NCI-H187 (cell line): ENCODE results near the gene IL21R.
"Not testable (repeated sequence)": the region's sequence is repeated elsewhere in the genome, so short reads cannot be mapped to it uniquely, and the experiment has no call there.

Experiments
- DNase-seq, 2 experiments: peaks; one replicate each; lab custom pipeline; 2025; lab: John Stamatoyannopoulos, UW

IL21R gene

DNA sequence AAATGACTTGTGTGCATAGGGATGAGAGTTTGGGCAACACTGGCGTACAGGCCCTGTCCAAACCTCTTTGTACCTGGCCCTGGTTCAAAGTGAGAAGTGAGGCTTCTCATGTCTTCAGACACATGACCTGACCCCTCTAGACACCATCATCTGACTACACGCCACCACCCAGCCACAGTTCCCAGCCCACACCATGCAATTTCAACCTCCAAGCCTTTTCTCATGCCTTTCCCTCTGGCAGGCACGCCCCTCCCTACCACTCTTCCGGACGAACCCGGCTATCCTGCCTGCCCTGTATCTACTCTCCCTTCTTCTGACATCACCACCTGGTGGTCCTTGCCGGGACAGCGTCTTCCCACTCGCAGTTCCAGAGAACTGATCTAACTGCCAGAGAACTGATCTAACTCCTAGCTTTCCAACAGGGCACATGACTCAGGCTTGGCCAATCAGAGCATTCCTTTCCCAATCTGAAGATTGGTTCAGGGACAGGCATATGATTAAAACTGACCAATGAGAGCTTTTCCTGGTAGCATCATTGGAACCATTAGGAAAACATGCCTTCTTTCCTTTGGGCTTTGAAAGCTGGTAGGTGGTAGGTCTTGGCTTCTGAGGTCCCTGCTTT, 27.1 kb upstream of the IL21R start:
- DNase-seq = no peak

DNA sequence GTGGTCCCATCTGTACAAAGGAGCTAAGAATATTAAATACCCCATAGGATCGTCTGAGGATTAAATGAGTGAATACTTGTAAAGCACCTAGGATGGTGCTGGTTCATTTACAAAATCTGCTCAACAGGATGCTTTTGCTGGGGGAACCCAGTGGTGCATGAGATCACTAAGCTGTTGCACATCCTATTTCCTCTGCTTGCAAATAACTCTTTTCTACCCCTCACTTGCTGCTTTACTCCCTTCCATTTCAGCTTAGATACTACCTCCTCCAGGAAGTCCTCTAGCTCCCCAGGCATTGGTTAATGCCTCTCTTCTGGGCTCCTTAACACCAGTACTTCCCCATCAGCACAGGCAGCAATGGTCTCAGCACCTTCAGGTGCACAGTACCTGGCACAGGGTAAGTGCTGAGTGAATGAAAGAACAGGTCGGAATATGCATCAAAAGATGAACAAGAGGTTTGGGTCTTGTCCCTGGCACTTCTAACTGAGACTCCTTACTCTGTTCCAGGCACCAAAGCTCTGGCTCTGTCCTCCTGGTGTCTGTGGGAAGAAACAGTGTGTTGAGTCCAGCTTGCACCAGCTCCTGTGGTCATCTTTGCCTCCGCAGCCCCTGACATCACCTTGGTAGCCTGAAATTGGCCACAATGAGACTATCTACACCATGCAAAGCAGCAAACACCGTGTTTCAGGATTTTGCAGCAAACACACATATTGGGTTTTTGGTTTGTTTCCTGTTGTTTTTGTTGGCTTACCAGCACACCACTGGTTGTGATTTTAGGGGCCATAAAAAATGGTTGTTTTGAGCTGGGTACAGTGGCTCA, 24.1 kb upstream of the IL21R start:
- DNase-seq = no peak

- DNase-seq = no peak
Measured at GRCh38 chr16:27378871-27379481, 23.0 kb upstream of the IL21R start.

DNA sequence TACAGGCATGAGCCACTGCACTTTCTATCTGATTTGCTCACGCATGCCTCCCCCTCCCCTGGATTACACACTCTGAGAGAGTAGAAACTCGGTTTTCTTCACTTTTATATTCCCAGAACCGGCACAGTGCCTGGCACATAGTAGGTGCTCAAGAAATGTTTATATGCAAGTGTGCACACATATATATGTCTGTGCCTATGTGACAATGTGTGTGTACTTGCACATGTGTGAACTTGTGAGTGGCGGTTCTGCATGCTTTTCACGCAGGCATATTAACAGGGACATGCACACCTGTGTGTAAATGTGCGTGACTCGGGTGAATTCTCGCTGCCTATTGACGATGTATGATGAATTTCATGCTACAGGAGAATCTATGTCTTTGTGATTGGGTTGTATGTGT, 22.1 kb upstream of the IL21R start:
- no peak for DNase-seq

DNA sequence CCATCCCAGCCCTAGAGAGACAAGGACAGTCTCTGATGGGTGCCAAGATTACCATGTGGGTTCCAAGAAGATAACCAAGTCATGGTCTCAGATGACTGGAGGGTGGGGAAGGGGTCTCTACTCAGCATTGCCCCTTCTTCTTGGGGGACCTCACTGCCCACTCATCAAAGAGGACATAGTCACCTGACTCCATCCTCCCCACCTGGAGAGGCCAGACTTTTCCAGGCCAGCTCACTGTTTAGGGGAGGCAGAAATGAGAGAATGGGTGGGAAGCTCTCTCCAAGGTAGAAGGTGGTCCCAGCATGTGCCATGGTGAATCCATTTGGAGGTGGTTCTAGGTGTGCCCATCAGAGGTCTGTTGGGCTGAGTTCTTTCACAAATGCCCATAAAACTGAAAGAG, 20.7 kb upstream of the IL21R start:
- DNase-seq = no peak

DNA sequence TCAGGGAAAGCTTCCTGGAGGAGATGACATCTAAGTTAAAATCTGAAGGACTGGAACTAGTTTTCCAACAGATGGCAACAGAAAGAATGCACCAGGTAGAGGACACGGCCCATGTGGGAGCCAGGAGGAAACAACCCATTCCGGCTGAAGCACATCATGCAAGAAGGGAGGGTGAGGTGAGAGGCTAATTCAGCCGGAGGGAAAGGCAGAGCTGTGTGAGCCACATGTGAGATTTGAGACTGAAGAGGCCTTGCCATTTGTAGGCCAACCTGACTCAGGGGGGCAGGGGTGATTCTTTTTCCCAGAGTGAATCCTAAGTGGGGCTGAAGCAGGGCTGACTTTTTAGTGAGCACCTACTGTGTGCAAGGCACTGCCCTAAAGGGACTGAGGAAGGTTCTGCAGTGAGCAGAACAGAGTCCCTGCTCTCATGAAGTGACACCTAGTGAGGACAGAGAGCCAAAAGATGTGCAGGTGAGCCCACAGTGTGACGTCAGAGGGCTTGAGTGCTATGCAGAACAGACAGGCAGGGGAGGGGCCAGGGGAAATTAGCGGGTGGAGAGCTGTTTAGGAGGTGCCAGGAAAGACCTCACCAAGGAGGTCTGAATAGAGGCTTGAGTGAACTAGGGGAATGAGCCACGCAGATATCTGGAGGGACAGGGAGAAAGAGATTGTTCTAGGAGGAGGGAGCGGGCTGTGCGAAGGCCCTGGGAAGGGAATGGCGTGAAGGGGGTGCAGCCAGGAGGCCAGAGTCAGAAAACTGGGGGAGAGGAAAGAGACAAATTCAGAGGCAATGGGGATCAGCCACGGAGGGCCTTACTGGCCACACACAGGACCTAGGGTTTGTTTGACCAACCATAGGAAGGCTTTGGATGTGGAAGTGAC, 19.8 kb upstream of the IL21R start:
- no peak for DNase-seq

GRCh38 chr16:27383556-27384243, 18.3 kb upstream of the IL21R start:
- no peak for DNase-seq

GRCh38 chr16:27384425-27384824, 17.5 kb upstream of the IL21R start:
- DNase-seq = no peak

DNA sequence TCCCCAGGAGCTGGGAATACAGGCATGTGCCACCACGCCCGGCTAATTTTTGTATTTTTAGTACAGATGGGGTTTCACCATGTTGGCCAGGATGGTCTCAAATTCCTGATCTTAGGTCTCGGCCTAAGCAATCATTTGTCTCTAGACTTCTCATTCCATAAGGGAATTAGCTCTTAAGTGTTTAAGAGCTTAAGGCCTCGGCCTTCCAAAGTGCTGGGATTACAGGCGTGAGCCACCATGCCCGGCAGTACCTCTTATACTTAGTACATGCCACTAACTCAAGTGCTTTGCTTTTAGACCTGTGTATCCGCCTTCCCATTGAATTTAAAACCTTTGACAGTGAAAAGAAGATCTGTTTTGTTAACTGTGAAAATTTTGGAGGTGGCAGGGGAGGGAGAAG, 16.6 kb upstream of the IL21R start:
- no peak for DNase-seq

DNA sequence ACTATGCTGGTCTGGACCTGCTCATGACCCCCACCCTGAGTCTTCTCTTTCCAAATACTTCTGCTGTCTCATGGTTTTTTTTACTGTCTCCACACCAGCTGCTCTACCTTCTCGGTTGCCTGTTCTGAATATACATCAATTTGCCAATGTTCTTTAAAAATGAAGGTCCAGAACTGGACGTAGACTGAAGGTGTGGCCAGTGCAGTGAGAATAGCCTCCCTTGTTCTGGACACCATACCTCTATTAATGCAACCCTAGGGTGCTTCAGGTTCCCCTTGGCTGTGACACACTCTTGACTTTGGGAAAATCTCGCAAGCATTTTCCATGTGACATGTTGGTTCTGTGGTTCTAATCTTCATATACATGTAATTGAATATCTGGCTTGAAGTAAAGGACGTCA, 15.3 kb upstream of the IL21R start:
- DNase-seq = no peak

DNA sequence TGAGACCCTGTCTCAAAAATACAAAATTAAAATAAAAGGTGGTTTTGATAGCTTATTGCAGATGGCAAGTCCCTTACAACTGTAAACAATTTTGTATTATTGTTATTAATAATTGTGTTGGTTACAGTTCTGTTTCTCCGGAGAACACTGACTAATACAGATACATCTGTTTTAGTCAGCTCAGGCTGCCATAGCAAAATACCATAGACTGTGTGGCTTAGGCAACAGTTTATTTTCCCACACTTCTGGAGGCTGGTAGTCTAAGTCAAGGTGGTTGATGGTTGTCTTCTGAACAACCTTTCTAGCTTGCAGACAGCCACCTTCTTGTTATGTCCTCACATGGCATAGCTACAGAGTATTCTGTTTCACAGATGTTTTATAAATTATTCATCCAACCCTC, 14.2 kb upstream of the IL21R start:
- no peak for DNase-seq

DNA sequence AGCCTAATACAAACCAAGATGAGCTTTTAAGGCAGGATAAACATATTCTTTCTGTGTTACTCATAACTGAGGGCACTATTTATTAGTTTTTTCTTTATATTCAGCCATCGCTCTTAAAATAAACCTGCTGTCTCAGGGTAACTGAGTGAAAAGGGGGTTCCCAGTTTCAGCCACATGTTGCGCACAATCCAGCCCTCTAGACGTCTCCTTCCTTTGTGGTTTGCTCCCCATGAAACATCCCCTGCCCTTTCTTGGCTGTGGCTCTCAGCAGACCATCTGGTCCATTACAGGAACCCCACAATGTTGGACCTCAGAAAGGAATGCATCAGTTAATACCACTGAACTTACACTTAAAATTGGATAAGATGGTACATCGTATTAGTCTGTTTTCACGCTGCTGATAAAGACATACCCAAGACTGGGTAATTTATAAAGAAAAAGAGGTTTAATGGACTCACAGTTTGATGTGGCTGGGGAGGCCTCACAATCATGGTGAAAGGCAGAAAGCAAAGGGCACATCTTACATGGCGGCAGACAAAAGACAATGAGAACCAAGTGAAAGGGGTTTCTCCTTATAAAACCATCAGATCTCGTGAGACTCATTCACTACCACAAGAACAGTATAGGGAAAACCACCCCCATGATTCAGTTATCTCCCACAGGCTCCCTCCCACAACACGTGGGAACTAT, 12.6 kb upstream of the IL21R start:
- no peak for DNase-seq

DNA sequence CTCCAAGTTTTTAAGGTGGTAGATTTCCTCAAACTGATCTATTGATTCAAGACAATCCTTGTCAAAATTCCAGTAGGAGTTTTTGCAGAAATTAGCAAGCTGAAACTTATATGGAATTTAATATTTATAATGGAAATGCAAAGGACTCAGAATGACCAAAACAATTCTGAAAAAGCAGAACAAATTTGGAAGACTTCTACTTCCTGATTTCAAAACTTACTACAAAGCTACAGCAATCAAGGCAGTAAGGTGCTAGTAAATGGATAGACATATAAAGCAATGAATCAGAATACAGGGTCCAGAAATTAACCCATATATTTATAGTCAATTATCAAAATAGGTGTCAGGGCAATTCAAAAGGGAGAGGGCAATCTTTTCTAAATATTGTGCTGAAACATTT, 11.8 kb upstream of the IL21R start:
- DNase-seq = no peak

DNA sequence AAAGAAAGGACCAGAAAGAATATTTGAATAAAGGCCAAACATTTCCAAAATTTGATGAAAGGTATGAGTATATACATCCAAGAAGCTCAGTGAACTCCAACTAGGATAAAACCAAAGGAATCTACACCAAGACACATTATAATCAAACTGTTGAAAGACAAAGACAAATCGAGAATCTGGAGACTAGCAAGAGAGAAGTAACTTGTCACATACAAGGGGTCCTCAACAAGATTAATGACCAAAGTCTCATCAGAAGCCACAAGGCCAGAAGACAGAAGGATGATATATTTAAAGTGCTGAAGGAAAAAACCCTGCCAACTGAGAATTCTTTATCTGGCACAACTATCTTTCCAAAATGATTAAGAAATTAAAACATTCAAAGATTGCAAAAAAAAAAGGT, 9.3 kb upstream of the IL21R start:
- no peak for DNase-seq

GRCh38 chr16:27394516-27394915, 7.5 kb upstream of the IL21R start:
- DNase-seq = no peak

GRCh38 chr16:27398341-27398893, 3.6 kb upstream of the IL21R start:
- not testable (repeated sequence) for DNase-seq

GRCh38 chr16:27398894-27399853, 2.8 kb upstream of the IL21R start:
- no peak for DNase-seq

- no peak for DNase-seq
Measured at GRCh38 chr16:27399969-27400368, 2.0 kb upstream of the IL21R start.

DNA sequence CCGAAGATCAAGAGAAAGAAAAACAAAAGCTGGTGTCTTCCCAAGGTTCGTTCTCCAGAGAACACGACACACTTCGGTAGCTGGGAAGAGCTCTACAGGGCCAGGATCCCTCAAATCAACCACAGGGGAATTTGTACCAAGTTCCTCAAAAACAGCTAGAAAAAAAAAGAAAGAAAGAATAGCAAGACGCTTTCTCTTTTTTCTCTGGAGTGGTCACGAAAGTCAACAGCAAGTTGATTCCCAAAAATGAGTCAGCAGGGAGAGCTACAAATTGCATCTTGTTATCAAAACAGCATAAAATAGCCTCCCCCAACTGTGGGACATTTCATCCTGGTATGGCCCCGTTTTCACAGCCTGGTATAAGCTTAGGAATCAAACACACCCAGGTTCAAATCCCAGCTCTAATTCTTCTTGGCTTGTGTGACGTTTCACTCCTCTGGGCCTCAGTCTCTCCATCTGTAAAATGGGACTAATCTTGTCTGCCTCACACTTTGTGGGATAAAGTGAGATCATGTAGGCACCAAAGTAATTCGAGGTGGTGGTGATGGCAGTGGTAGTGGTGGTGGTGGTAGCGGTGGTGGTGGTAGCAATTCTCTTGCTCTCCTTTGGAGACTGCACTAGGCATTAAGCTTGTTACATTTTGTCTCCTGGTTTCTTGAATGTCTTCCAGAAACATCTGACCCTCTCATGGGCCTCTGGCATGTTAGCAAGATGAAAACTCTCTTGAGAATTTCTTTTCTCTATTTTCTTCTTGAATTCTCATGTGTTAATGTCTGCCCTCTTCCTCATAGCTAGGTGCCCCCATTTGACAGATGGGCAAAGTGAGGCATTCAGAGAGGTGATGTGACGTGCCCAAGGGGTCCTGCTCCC, 988 bp upstream of the IL21R start:
- no peak for DNase-seq
